A673 (cell line): ENCODE data around the gene SYTL3. TPM values are rescaled to one million over a fixed set of nuclear protein-coding genes. Genes with fewer than 3 reads are reported as not detected.

Experiments used
- BruUV-seq: library from RNA; stranded (reverse); fragments of 400-500 nt; replicated peaks from 2 replicates; lab custom pipeline; 2021; lab: Mats Ljungman, UMichigan
- CTCF ChIA-PET: fragments of 300-600 bp; sonication (Branson Sonifier 250); formaldehyde crosslinking; loops from one replicate; lab custom pipeline; 2022; ENCODE audit warnings: antibody characterized with exemption; lab: Charles Lee
- POLR2A ChIA-PET: fragments of 300-600 bp; sonication (Branson Sonifier 250); formaldehyde crosslinking; loops from one replicate; lab custom pipeline; 2022; ENCODE audit warnings: antibody characterized with exemption; ENCODE audit not compliant: low non-redundant PET; lab: Charles Lee
- DNase-seq: peaks from one replicate; pipeline ENCODE4 v3.0.0-alpha.2; 2015; ENCODE audit warnings: low spot score
- H3K27ac ChIP-seq: fragments of 200-600 bp; sonication (generic); 2 replicates; pipeline ENCODE4 v1.5.1; 2016; ENCODE audit warnings: mixed run types, low read depth, mild to moderate bottlenecking, mixed read lengths, antibody characterized with exemption, low read length; ENCODE audit not compliant: poor library complexity, severe bottlenecking
- H3K27me3 ChIP-seq: fragments of 200-600 bp; sonication (generic); replicated peaks from 2 replicates; pipeline ENCODE4 v1.6.1; 2017; ENCODE audit warnings: mixed run types, low read depth, mild to moderate bottlenecking, mixed read lengths, antibody characterized with exemption, low read length; ENCODE audit not compliant: insufficient read depth, poor library complexity
- H3K36me3 ChIP-seq: fragments of 200-600 bp; sonication (generic); 2 replicates; pipeline ENCODE4 v1.6.1; 2016; ENCODE audit warnings: mixed run types, mild to moderate bottlenecking, mixed read lengths, antibody characterized with exemption, low read length; ENCODE audit not compliant: insufficient read depth, poor library complexity, severe bottlenecking
- H3K4me1 ChIP-seq: fragments of 200-600 bp; sonication (generic); 2 replicates; pipeline ENCODE4 v1.6.1; 2017; ENCODE audit warnings: mixed run types, mild to moderate bottlenecking, mixed read lengths, antibody characterized with exemption, low read length; ENCODE audit not compliant: insufficient read depth, poor library complexity, severe bottlenecking
- H3K4me3 ChIP-seq: fragments of 200-600 bp; sonication (generic); 2 replicates; pipeline ENCODE4 v1.5.1; 2016; ENCODE audit warnings: low read depth, mixed run types, mild to moderate bottlenecking, mixed read lengths, low read length; ENCODE audit not compliant: poor library complexity, severe bottlenecking
- H3K9me3 ChIP-seq: fragments of 200-600 bp; sonication (generic); 2 replicates; pipeline ENCODE4 v1.6.1; 2016; ENCODE audit warnings: mixed run types, low read depth, mild to moderate bottlenecking, mixed read lengths, antibody characterized with exemption, low read length; ENCODE audit not compliant: poor library complexity, severe bottlenecking
- CTCF ChIP-seq: fragments of 300-800, 200-600 bp; sonication (generic); conservative IDR thresholded peaks from 2 replicates; pipeline ENCODE4 v1.5.1; 2017; ENCODE audit warnings: low read depth, mild to moderate bottlenecking, antibody characterized with exemption, low read length, moderate library complexity, mixed read lengths
- EZH2 ChIP-seq: fragments of 200-600 bp; sonication (generic); IDR thresholded peaks from 2 replicates; pipeline ENCODE4 v1.6.1; 2017; ENCODE audit warnings: borderline replicate concordance, low read depth, mild to moderate bottlenecking, mixed read lengths, antibody characterized with exemption, low read length; ENCODE audit not compliant: poor library complexity, severe bottlenecking
- intact Hi-C: fragments of 100-400 bp; cut with micrococcal nuclease; formaldehyde crosslinking; loops from one replicate; pipeline ENCODE4 v1.10.0; 2022; ENCODE audit not compliant: unreplicated experiment
- total RNA-seq: library from RNA; stranded (reverse); gene quantifications from 2 replicates; pipeline ENCODE4 v1.2.3, GENCODE V29; 2021

Gene SYTL3
- total RNA-seq, 1 experiment from 2014 or later, result 0.82 TPM

- no TSS peak for BruUV-seq
- intact Hi-C loops, result no loop called here
- no peaks in the 10 kb centered on the region for H3K27me3 ChIP-seq
- H3K9me3 ChIP-seq, result no peaks in the 10 kb centered on the region
- H3K4me1 ChIP-seq, result no peaks in the 10 kb centered on the region
- ChIA-PET POLR2A (no interaction called here), CTCF (no interaction called here)
- DNase-seq, result no peak
- H3K4me3 ChIP-seq, result no peak overlapping the region
- no peak overlapping the region for H3K27ac ChIP-seq
- H3K36me3 ChIP-seq, result no peaks in the 10 kb centered on the region
- TF ChIP-seq CTCF (no peak), EZH2 (no peak)
These were observed 85.2 kb downstream of the SYTL3 start for GRCh38 chr6:158735009-158735408.

- Histone ChIP-seq H3K27ac (no peak overlapping the region), H3K4me1 (no peaks in the 10 kb centered on the region), H3K4me3 (no peak overlapping the region), H3K36me3 (no peaks in the 10 kb centered on the region), H3K27me3 (no peaks in the 10 kb centered on the region), H3K9me3 (no peaks in the 10 kb centered on the region)
- TF ChIP-seq EZH2, result no peak
- no peak for TF ChIP-seq CTCF
- no TSS peak for BruUV-seq
- intact Hi-C loops, result no loop called here
- ChIA-PET CTCF (no interaction called here), POLR2A (interaction anchor here (0.5 kb wide), 1 partner anchor 15 kb away, joined by 12 read pairs; no protein-coding TSS in a partner anchor)
- DNase-seq, result no peak
These were observed 87.3 kb downstream of the SYTL3 start for GRCh38 chr6:158737082-158737709.

- Histone ChIP-seq H3K4me1 (no peaks in the 10 kb centered on the region), H3K27ac (no peak overlapping the region), H3K9me3 (no peaks in the 10 kb centered on the region), H3K36me3 (no peaks in the 10 kb centered on the region), H3K4me3 (no peak overlapping the region), H3K27me3 (no peaks in the 10 kb centered on the region)
- intact Hi-C loops, result no loop called here
- no peak for DNase-seq
- no TSS peak for BruUV-seq
- CTCF ChIA-PET, result no interaction called here
- TF ChIP-seq CTCF (no peak), EZH2 (no peak)
- POLR2A ChIA-PET, result no interaction called here
These were observed 88.1 kb downstream of the SYTL3 start for GRCh38 chr6:158737710-158738615.
